Transverse colon (tissue), 4 donors: Measurements from ENCODE around the gene PPM1F.

Experiments
- CTCF ChIP-seq, 5 experiments: fragments of 200-600 bp in 3 of 5; fragments of 450-650 bp in 2 of 5; sonication (generic) in 3 of 5; IDR thresholded peaks; 1 replicate in 2 of 5; 2 replicates in 3 of 5; pipeline ENCODE4 v1.5.1; 2016 to 2017; ENCODE audit warnings: antibody characterized with exemption in 5 of 5, inconsistent platforms in 3 of 5, mild to moderate bottlenecking in 2 of 5, moderate library complexity in 1 of 5
- POLR2A ChIP-seq: fragments of 450-650 bp; IDR thresholded peaks from one replicate; pipeline ENCODE4 v1.6.1; 2016; ENCODE audit warnings: antibody characterized with exemption, mild to moderate bottlenecking, moderate library complexity
- POLR2AphosphoS5 ChIP-seq, 3 donors: sonication (generic); formaldehyde crosslinking; IDR thresholded peaks; one replicate each; pipeline ENCODE4 v1.6.1; 2016; ENCODE audit warnings: antibody characterized with exemption in 3 of 3

- no peak for TF ChIP-seq POLR2A
- no peak for TF ChIP-seq CTCF (IDR thresholded peaks at IDR 0.05)
- TF ChIP-seq POLR2AphosphoS5 (IDR thresholded peaks at IDR 0.05), result no peak
Observed at GRCh38 chr22:21989049-21989448, 36.4 kb upstream of the PPM1F start.
